Esophagus squamous epithelium (tissue), 4 donors: ENCODE data around the gene DCP2.

ENCODE experiments used
- CTCF ChIP-seq, 6 experiments: fragments of 450-650 bp in 4 of 6; fragments of 200-600 bp in 2 of 6; sonication (generic) in 2 of 6; IDR thresholded peaks; one replicate each; pipeline ENCODE4 v1.5.1; 2016 to 2019; ENCODE audit warnings: antibody characterized with exemption in 6 of 6, mild to moderate bottlenecking in 4 of 6, moderate library complexity in 4 of 6
- POLR2A ChIP-seq, 4 donors: fragments of 450-650 bp; IDR thresholded peaks; one replicate each; pipeline ENCODE4 v1.6.1; 2017; ENCODE audit warnings: antibody characterized with exemption in 4 of 4, mild to moderate bottlenecking in 4 of 4, moderate library complexity in 3 of 4

GRCh38 chr5:112965733-112966306 lies 10.8 kb upstream of the DCP2 start:
- no peak for TF ChIP-seq CTCF (IDR thresholded peaks at IDR 0.05)
- no peak for TF ChIP-seq POLR2A (IDR thresholded peaks at IDR 0.05)
